ENCODE results near the gene CCDC63. TPM values are rescaled to one million over a fixed set of nuclear protein-coding genes. Genes with fewer than 3 reads are reported as not detected.

The CCDC63 gene
- polyA plus RNA-seq, 1 of the 3 experiments (the other 2 are of a cell fraction): not detected

GRCh38 chr12:110816248-110816647 lies 30.5 kb upstream of the CCDC63 start:
- H2AFZ ChIP-seq (ENCODE audit: low read depth): no peak overlapping the region
- TF ChIP-seq MXI1 (IDR thresholded peaks at IDR 0.05; ENCODE audit: low read depth, low read length) (no peak), MAX (IDR thresholded peaks at IDR 0.05; ENCODE audit: low read depth) (no peak), USF2 (IDR thresholded peaks at IDR 0.05; ENCODE audit: borderline replicate concordance, low read depth, low read length) (no peak), FOXM1 (IDR thresholded peaks at IDR 0.05; ENCODE audit: low read depth) (no peak), JUND (IDR thresholded peaks at IDR 0.05) (no peak), SIN3A (IDR thresholded peaks at IDR 0.05; ENCODE audit: borderline replicate concordance, low read depth, low read length) (no peak), NRF1 (IDR thresholded peaks at IDR 0.05; ENCODE audit: low read depth, low read length) (no peak), RFX5 (IDR thresholded peaks at IDR 0.05; ENCODE audit: low read length) (no peak), IRF3 (IDR thresholded peaks at IDR 0.05; ENCODE audit: low read depth, low read length) (no peak), EZH2phosphoT487 (IDR thresholded peaks at IDR 0.05; ENCODE audit: borderline replicate concordance, low read depth) (no peak), CHD2 (IDR thresholded peaks at IDR 0.05; ENCODE audit: low read length, partially characterized antibody) (no peak), GATA2 (CRISPR knock-in tag; IDR thresholded peaks at IDR 0.05) (no peak), NFIC (IDR thresholded peaks at IDR 0.05; ENCODE audit: borderline replicate concordance) (no peak), MEF2A (IDR thresholded peaks at IDR 0.05; ENCODE audit: borderline replicate concordance, low read depth) (no peak), RCOR1 (IDR thresholded peaks at IDR 0.05; ENCODE audit: low read length) (no peak), RAD21 (IDR thresholded peaks at IDR 0.05; ENCODE audit: low read length) (no peak), TAF1 (IDR thresholded peaks at IDR 0.05; ENCODE audit: borderline replicate concordance, low read depth, low read length) (no peak), EP300 (IDR thresholded peaks at IDR 0.05; ENCODE audit: borderline replicate concordance in 1 of 2, low read depth in 1 of 2, low read length in 1 of 2) (no peak), PBX3 (IDR thresholded peaks at IDR 0.05) (no peak)
- H3K27ac ChIP-seq (ENCODE audit: low read depth in 2 of 2, low read length in 1 of 2): no peak overlapping the region
- no peaks in the 10 kb centered on the region for H3K9me3 ChIP-seq
- no peaks in the 10 kb centered on the region for H3K79me2 ChIP-seq (ENCODE audit: insufficient read depth)
- H3K9me2 ChIP-seq: no peaks in the 10 kb centered on the region
- H4K20me1 ChIP-seq (ENCODE audit: insufficient read depth): no peaks in the 10 kb centered on the region
- peaks cover 17% of the 10 kb centered on the region; the same call in 1 of the 2 replicates for H3K27me3 ChIP-seq (ENCODE audit: insufficient read depth)
- H3K9ac ChIP-seq: no peak overlapping the region
- WGBS (ENCODE audit: low lambda C conversion rate): 50% methylated on average over 1 of the region's 1 CpG
- no peak for DNase-seq
- ChIA-PET CTCF (interaction anchor here (0.9 to 2.3 kb wide), 2 partner anchors 11 to 72 kb away, joined by 4 to 8 read pairs; no protein-coding TSS in a partner anchor), POLR2A (no interaction called here)
- no peaks in the 10 kb centered on the region for H3F3A ChIP-seq (replicated peaks; ENCODE audit: insufficient read depth)
- no peaks in the 10 kb centered on the region for H3K36me3 ChIP-seq (replicated peaks in 1 of 2; ENCODE audit: control insufficient read depth in 1 of 2, insufficient read depth in 2 of 2, low read length in 1 of 2)
- no peak overlapping the region for H3K4me2 ChIP-seq
- no peaks in the 10 kb centered on the region for H3K4me1 ChIP-seq (ENCODE audit: control insufficient read depth in 1 of 2, insufficient read depth in 2 of 2, low read depth in 1 of 2, low read length in 1 of 2)
- H3K4me3 ChIP-seq (ENCODE audit: low read depth in 2 of 2, low read length in 1 of 2): no peak overlapping the region

Measured in SK-N-SH (cell line).